Measurements from ENCODE around the gene DLEC1.

GRCh38 chr3:38028621-38029361, 10.2 kb upstream of the DLEC1 start:
- no peak for TF ChIP-seq POLR2A (IDR thresholded peaks at IDR 0.05)
- no peak for TF ChIP-seq CTCF (IDR thresholded peaks at IDR 0.05)
